ENCODE results near the gene PLEKHG3.

GRCh38 chr14:64758025-64758521 lies 53.8 kb downstream of the PLEKHG3 start:
- TF ChIP-seq YY1 (IDR thresholded peaks at IDR 0.05; ENCODE audit: low read depth) (no peak), TAF1 (IDR thresholded peaks at IDR 0.05; ENCODE audit: low read depth) (no peak), EP300 (IDR thresholded peaks at IDR 0.05; ENCODE audit: borderline replicate concordance) (no peak), REST (IDR thresholded peaks at IDR 0.05; ENCODE audit: low read depth) (no peak), FOXM1 (IDR thresholded peaks at IDR 0.05; ENCODE audit: borderline replicate concordance, low read depth) (no peak), TEAD4 (IDR thresholded peaks at IDR 0.05) (no peak), CREB1 (IDR thresholded peaks at IDR 0.05; ENCODE audit: low read depth) (no peak), ZBTB7A (IDR thresholded peaks at IDR 0.05; ENCODE audit: low read depth) (no peak)
